ENCODE results near the gene YAF2. TPM values are rescaled to one million over a fixed set of nuclear protein-coding genes. Genes with fewer than 3 reads are reported as not detected.

YAF2 gene
- total RNA-seq, 1 donor from 2014 or later = 40.6 TPM

DNA sequence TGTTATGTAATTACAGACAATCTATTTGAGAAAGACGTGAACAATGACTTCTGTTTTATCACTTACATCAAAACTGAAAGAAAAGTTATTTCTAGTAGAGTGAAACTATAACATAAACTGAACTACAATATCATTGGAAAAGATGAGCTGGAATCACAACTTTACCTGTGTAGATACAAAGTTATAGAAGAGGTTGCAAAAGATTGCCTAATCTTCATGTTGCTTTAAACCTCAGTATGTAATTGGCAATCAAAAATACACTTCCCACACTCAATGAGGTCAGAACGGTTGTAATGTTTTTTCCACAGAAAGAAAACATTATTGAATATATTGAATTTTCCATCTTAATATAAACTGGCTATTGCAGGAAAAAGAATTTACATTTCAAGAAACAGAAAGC lies 55.7 kb downstream of the YAF2 start:
- Mint-ChIP-seq H3K9me3 (no peaks in the 10 kb centered on the region), H3K4me1 (ENCODE audit: low read depth) (peaks cover 5% of the 10 kb centered on the region), H3K27me3 (ENCODE audit: low read depth) (no peaks in the 10 kb centered on the region), H3K27ac (no peak overlapping the region), H3K4me3 (ENCODE audit: low read depth) (no peak overlapping the region), H3K36me3 (ENCODE audit: low read depth) (peaks cover 30% of the 10 kb centered on the region)
- intact Hi-C loops (cut with micrococcal nuclease) = no loop called here
- no peak for DNase-seq (ENCODE audit: low spot score)

DNA sequence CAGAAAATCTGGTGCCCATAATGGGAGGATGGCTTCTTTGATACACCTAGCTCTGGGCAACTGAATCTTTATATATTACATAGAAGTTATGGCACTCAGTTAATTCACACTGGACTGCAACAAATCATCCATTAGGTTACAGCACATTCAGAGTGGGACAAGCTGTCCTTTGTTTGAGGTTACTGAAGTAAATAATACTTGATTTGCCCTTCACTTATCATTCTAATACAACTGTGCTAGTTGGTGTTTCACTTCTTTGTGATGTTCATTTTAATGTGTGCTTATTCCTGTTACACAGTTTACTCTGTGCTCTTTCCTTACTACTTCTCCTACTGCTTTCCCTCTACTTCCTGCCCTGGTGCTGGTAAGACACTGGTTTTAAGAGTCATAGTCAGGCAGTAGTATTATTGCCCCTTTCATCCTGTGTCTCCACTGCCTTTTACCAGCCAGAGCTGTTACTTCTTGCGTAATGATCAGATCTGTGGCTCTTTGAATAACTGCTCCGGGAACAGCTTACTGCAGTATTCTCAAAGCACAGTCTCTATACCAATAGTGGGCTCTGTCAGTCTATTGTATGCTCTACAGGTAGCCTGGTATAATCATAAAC lies 57.0 kb downstream of the YAF2 start:
- Mint-ChIP-seq H3K9me3 (peaks cover 4% of the 10 kb centered on the region), H3K4me3 (ENCODE audit: low read depth) (no peak overlapping the region), H3K4me1 (ENCODE audit: low read depth) (peaks cover 5% of the 10 kb centered on the region), H3K27me3 (ENCODE audit: low read depth) (no peaks in the 10 kb centered on the region), H3K27ac (no peak overlapping the region), H3K36me3 (ENCODE audit: low read depth) (peaks cover 41% of the 10 kb centered on the region)
- no peak for DNase-seq (ENCODE audit: low spot score)
- intact Hi-C loops (cut with micrococcal nuclease) = no loop called here

- no peak for DNase-seq (ENCODE audit: low spot score)
- no peaks in the 10 kb centered on the region for H3K27me3 Mint-ChIP-seq (ENCODE audit: low read depth)
- no peak overlapping the region for H3K27ac Mint-ChIP-seq
- intact Hi-C loops (cut with micrococcal nuclease) = no loop called here
- H3K36me3 Mint-ChIP-seq (ENCODE audit: low read depth) = peaks cover 30% of the 10 kb centered on the region
- peaks cover 4% of the 10 kb centered on the region for H3K9me3 Mint-ChIP-seq
- no peak overlapping the region for H3K4me3 Mint-ChIP-seq (ENCODE audit: low read depth)
- H3K4me1 Mint-ChIP-seq (ENCODE audit: low read depth) = peaks cover 5% of the 10 kb centered on the region
Observed at GRCh38 chr12:42178101-42178500, 59.9 kb downstream of the YAF2 start.

DNA sequence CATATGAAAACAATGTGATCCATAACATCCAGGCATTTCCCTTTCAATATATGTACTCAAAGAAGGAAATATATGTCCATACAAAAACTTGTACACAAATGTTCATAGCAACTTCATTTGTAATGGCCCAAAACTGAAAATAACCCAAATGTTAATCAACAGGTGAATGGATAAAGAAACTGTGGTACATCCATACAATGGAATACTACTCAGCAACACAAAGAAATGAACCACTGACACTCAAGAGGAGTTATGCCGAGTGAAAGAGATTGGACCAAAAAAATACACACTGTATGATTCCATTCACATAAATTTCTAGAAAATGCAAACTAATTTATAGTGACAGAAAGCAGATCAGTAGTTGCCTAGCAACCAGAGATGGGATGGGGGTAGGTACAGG lies 63.1 kb downstream of the YAF2 start:
- peaks cover 26% of the 10 kb centered on the region for H3K36me3 Mint-ChIP-seq (ENCODE audit: low read depth)
- no peak overlapping the region for H3K27ac Mint-ChIP-seq
- H3K4me3 Mint-ChIP-seq (ENCODE audit: low read depth) = no peak overlapping the region
- H3K9me3 Mint-ChIP-seq = peaks cover 4% of the 10 kb centered on the region
- intact Hi-C loops (cut with micrococcal nuclease) = no loop called here
- DNase-seq (ENCODE audit: low spot score) = no peak
- H3K4me1 Mint-ChIP-seq (ENCODE audit: low read depth) = peaks cover 2% of the 10 kb centered on the region
- H3K27me3 Mint-ChIP-seq (ENCODE audit: low read depth) = no peaks in the 10 kb centered on the region

DNA sequence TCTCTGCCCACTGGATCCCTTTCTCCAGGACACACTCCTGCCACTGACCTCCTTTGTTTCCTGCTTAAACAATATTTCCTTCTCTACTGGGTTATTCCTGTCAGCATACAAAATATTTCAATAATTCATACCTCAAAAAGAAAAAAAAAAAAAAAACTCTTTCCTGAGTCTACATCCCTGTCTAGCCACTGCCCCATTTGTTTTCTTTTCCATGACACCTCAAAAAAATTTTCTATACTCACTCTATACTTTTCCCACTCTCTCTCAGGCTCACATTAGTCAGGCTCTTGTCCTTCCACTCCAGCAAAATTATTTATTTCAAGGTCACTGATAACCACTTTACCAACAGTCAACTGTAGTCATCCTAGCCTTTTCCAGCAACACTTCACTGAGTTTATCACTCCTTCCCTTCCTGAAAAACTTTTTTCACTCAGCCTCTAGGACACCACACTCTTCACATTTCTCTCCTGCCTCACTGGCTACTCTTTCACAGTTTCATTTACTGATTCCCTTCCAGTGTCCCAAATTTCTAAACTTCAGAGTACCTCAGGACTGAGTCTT lies 64.0 kb downstream of the YAF2 start:
- Mint-ChIP-seq H3K36me3 (ENCODE audit: low read depth) (peaks cover 27% of the 10 kb centered on the region), H3K4me1 (ENCODE audit: low read depth) (peaks cover 2% of the 10 kb centered on the region), H3K9me3 (peaks cover 4% of the 10 kb centered on the region), H3K27me3 (ENCODE audit: low read depth) (no peaks in the 10 kb centered on the region), H3K27ac (no peak overlapping the region), H3K4me3 (ENCODE audit: low read depth) (no peak overlapping the region)
- intact Hi-C loops (cut with micrococcal nuclease) = no loop called here
- DNase-seq (ENCODE audit: low spot score) = no peak

DNA sequence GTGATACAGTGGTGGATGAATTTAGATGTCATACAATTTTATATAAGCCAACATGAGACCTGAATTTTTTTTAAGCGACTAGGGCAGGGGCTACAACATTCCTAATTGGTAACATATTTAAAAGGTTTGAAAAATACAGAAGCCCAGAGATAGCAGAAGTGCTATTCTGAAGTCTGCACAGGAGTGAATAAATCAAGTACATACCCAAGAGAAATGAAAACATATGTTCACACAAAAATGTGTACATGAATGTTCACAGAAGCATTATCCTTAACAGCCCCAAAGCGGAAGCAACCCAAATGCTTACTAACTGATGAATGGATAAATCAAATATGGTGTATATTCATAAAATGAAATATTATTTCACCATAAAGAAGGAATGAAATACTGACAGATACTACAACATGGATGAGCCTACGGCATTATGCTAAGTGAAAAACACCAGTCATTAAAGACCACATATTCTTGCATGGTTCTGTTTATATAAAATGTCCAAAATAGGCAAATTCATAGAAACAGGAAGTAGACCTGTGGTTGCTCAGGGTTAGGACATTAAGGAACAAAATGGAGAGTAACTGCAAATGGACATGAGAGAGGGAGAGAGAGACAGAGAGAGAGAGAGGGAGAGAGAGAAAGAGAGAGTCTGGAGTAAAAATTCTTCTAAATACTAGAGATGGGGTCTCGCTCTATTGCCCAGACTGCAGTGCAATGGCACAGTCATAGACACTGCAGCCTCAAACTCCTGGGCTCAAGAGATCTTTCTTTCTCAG lies 65.4 kb downstream of the YAF2 start:
- peaks cover 2% of the 10 kb centered on the region for H3K4me1 Mint-ChIP-seq (ENCODE audit: low read depth)
- H3K27me3 Mint-ChIP-seq (ENCODE audit: low read depth) = no peaks in the 10 kb centered on the region
- peaks cover 4% of the 10 kb centered on the region for H3K9me3 Mint-ChIP-seq
- peaks cover 27% of the 10 kb centered on the region for H3K36me3 Mint-ChIP-seq (ENCODE audit: low read depth)
- no peak for DNase-seq (ENCODE audit: low spot score)
- intact Hi-C loops (cut with micrococcal nuclease) = no loop called here
- no peak overlapping the region for H3K27ac Mint-ChIP-seq
- no peak overlapping the region for H3K4me3 Mint-ChIP-seq (ENCODE audit: low read depth)

- Mint-ChIP-seq H3K27ac (no peak overlapping the region), H3K36me3 (ENCODE audit: low read depth) (peaks cover 20% of the 10 kb centered on the region), H3K4me1 (ENCODE audit: low read depth) (peaks cover 4% of the 10 kb centered on the region), H3K4me3 (ENCODE audit: low read depth) (no peak overlapping the region), H3K27me3 (ENCODE audit: low read depth) (no peaks in the 10 kb centered on the region), H3K9me3 (no peaks in the 10 kb centered on the region)
- no peak for DNase-seq (ENCODE audit: low spot score)
- intact Hi-C loops (cut with micrococcal nuclease) = no loop called here
Observed at GRCh38 chr12:42167711-42168110, 70.3 kb downstream of the YAF2 start.

GRCh38 chr12:42166501-42166900 lies 71.5 kb downstream of the YAF2 start:
- Mint-ChIP-seq H3K27me3 (ENCODE audit: low read depth) (no peaks in the 10 kb centered on the region), H3K4me3 (ENCODE audit: low read depth) (no peak overlapping the region), H3K36me3 (ENCODE audit: low read depth) (peaks cover 21% of the 10 kb centered on the region), H3K9me3 (no peaks in the 10 kb centered on the region), H3K4me1 (ENCODE audit: low read depth) (peaks cover 10% of the 10 kb centered on the region), H3K27ac (no peak overlapping the region)
- intact Hi-C loops (cut with micrococcal nuclease) = no loop called here
- no peak for DNase-seq (ENCODE audit: low spot score)

DNA sequence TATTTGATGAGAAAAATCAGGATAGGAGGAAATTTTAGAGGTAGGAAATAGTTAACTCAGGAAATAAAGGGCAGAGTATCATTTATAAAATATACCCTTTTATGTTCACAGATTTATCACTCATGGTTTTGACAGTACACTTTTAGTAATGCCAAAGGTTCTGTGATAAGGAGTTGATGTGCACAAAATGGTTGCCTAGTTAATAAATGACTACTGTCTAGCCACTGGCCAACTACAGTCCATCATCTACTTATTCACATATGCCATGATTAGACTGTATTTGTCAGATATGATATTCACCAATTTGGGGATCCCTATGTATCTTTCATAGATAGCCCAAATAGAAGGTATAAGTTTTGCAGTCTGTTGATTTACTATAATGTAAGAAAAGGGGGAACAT lies 74.1 kb downstream of the YAF2 start:
- no peaks in the 10 kb centered on the region for H3K9me3 Mint-ChIP-seq
- peaks cover 27% of the 10 kb centered on the region for H3K36me3 Mint-ChIP-seq (ENCODE audit: low read depth)
- H3K4me3 Mint-ChIP-seq (ENCODE audit: low read depth) = no peak overlapping the region
- no peak for DNase-seq (ENCODE audit: low spot score)
- no peak overlapping the region for H3K27ac Mint-ChIP-seq
- H3K4me1 Mint-ChIP-seq (ENCODE audit: low read depth) = peaks cover 11% of the 10 kb centered on the region
- intact Hi-C loops (cut with micrococcal nuclease) = no loop called here
- no peaks in the 10 kb centered on the region for H3K27me3 Mint-ChIP-seq (ENCODE audit: low read depth)

- H3K27me3 Mint-ChIP-seq (ENCODE audit: low read depth) = no peaks in the 10 kb centered on the region
- peaks cover 11% of the 10 kb centered on the region for H3K4me1 Mint-ChIP-seq (ENCODE audit: low read depth)
- DNase-seq (ENCODE audit: low spot score) = no peak
- H3K9me3 Mint-ChIP-seq = no peaks in the 10 kb centered on the region
- no peak overlapping the region for H3K4me3 Mint-ChIP-seq (ENCODE audit: low read depth)
- intact Hi-C loops (cut with micrococcal nuclease) = no loop called here
- H3K36me3 Mint-ChIP-seq (ENCODE audit: low read depth) = peaks cover 26% of the 10 kb centered on the region
- H3K27ac Mint-ChIP-seq = no peak overlapping the region
Observed at GRCh38 chr12:42162965-42163364, 75.1 kb downstream of the YAF2 start.

DNA sequence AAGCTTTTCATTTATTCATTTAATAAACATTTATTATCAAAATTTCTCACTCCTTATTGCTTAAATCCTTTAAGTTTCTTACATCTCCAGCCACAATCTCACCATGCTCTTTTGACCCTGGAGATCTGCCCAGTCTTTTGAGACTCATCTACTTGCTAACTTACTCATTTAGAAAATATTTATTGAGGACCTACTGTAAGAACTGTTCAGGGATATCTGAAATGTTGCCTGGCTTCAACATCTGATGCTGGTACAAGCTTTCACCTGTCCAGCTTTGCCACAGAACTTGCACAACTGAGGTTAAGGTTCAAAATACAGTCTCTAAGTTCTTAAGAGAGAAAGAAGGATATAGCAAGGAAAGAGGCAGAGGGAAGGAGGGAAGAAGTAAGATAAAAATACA lies 75.9 kb downstream of the YAF2 start:
- no peak for DNase-seq (ENCODE audit: low spot score)
- H3K36me3 Mint-ChIP-seq (ENCODE audit: low read depth) = peaks cover 26% of the 10 kb centered on the region
- no peaks in the 10 kb centered on the region for H3K9me3 Mint-ChIP-seq
- H3K4me3 Mint-ChIP-seq (ENCODE audit: low read depth) = no peak overlapping the region
- peaks cover 11% of the 10 kb centered on the region for H3K4me1 Mint-ChIP-seq (ENCODE audit: low read depth)
- intact Hi-C loops (cut with micrococcal nuclease) = no loop called here
- no peaks in the 10 kb centered on the region for H3K27me3 Mint-ChIP-seq (ENCODE audit: low read depth)
- no peak overlapping the region for H3K27ac Mint-ChIP-seq

- no peak overlapping the region for H3K27ac Mint-ChIP-seq
- H3K27me3 Mint-ChIP-seq (ENCODE audit: low read depth) = no peaks in the 10 kb centered on the region
- peaks cover 11% of the 10 kb centered on the region for H3K4me1 Mint-ChIP-seq (ENCODE audit: low read depth)
- no peaks in the 10 kb centered on the region for H3K9me3 Mint-ChIP-seq
- peaks cover 21% of the 10 kb centered on the region for H3K36me3 Mint-ChIP-seq (ENCODE audit: low read depth)
- DNase-seq (ENCODE audit: low spot score) = no peak
- H3K4me3 Mint-ChIP-seq (ENCODE audit: low read depth) = no peak overlapping the region
- intact Hi-C loops (cut with micrococcal nuclease) = no loop called here
Observed at GRCh38 chr12:42161529-42161928, 76.5 kb downstream of the YAF2 start.

- no peaks in the 10 kb centered on the region for H3K4me1 Mint-ChIP-seq (ENCODE audit: low read depth)
- H3K36me3 Mint-ChIP-seq (ENCODE audit: low read depth) = peaks cover 8% of the 10 kb centered on the region
- intact Hi-C loops (cut with micrococcal nuclease) = no loop called here
- DNase-seq (ENCODE audit: low spot score) = no peak
- no peak overlapping the region for H3K27ac Mint-ChIP-seq
- H3K27me3 Mint-ChIP-seq (ENCODE audit: low read depth) = peaks cover 7% of the 10 kb centered on the region
- no peak overlapping the region for H3K4me3 Mint-ChIP-seq (ENCODE audit: low read depth)
- H3K9me3 Mint-ChIP-seq = no peaks in the 10 kb centered on the region
Observed at GRCh38 chr12:42156232-42156631, 81.8 kb downstream of the YAF2 start.
